ENCODE data around the gene SPOUT1.
"Not testable (repeated sequence)": the region's sequence is repeated elsewhere in the genome, so short reads cannot be mapped to it uniquely, and the experiment has no call there.

Gene SPOUT1

GRCh38 chr9:128805661-128806060 lies 23.9 kb downstream of the SPOUT1 start:
- DNase-seq (ENCODE audit: low read depth): no peak
- H3K4me3 ChIP-seq (ENCODE audit: control insufficient read depth, low read depth, low read length): no peak overlapping the region
- TF ChIP-seq, protein P1, sequence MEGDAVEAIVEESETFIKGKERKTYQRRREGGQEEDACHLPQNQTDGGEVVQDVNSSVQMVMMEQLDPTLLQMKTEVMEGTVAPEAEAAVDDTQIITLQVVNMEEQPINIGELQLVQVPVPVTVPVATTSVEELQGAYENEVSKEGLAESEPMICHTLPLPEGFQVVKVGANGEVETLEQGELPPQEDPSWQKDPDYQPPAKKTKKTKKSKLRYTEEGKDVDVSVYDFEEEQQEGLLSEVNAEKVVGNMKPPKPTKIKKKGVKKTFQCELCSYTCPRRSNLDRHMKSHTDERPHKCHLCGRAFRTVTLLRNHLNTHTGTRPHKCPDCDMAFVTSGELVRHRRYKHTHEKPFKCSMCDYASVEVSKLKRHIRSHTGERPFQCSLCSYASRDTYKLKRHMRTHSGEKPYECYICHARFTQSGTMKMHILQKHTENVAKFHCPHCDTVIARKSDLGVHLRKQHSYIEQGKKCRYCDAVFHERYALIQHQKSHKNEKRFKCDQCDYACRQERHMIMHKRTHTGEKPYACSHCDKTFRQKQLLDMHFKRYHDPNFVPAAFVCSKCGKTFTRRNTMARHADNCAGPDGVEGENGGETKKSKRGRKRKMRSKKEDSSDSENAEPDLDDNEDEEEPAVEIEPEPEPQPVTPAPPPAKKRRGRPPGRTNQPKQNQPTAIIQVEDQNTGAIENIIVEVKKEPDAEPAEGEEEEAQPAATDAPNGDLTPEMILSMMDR (conservative IDR thresholded peaks at IDR 0.05; ENCODE audit: control insufficient read depth, insufficient read depth, low read depth, low read length): no peak

GRCh38 chr9:128802482-128802881 lies 27.1 kb downstream of the SPOUT1 start:
- DNase-seq (ENCODE audit: low read depth): no peak
- TF ChIP-seq, protein P1 (conservative IDR thresholded peaks at IDR 0.05; ENCODE audit: control insufficient read depth, insufficient read depth, low read depth, low read length): no peak

GRCh38 chr9:128800061-128800460 lies 29.5 kb downstream of the SPOUT1 start:
- TF ChIP-seq, protein P1 (conservative IDR thresholded peaks at IDR 0.05; ENCODE audit: control insufficient read depth, insufficient read depth, low read depth, low read length): no peak
- DNase-seq (ENCODE audit: low read depth): no peak

More at GRCh38 chr9:128802482-128802881, 27.1 kb downstream of the SPOUT1 start:
- H3K4me3 ChIP-seq (ENCODE audit: control insufficient read depth, low read depth, low read length): no peak overlapping the region

GRCh38 chr9:128798896-128799295 lies 30.7 kb downstream of the SPOUT1 start:
- DNase-seq (ENCODE audit: low read depth): no peak
- TF ChIP-seq, protein P1 (conservative IDR thresholded peaks at IDR 0.05; ENCODE audit: control insufficient read depth, insufficient read depth, low read depth, low read length): no peak

More at GRCh38 chr9:128800061-128800460, 29.5 kb downstream of the SPOUT1 start:
- H3K4me3 ChIP-seq (ENCODE audit: control insufficient read depth, low read depth, low read length): no peak overlapping the region

GRCh38 chr9:128794961-128795360 lies 34.6 kb downstream of the SPOUT1 start:
- H3K4me3 ChIP-seq (ENCODE audit: control insufficient read depth, low read depth, low read length); DNase-seq (ENCODE audit: low read depth): not testable (repeated sequence)

More at GRCh38 chr9:128798896-128799295, 30.7 kb downstream of the SPOUT1 start:
- H3K4me3 ChIP-seq (ENCODE audit: control insufficient read depth, low read depth, low read length): no peak overlapping the region

DNA sequence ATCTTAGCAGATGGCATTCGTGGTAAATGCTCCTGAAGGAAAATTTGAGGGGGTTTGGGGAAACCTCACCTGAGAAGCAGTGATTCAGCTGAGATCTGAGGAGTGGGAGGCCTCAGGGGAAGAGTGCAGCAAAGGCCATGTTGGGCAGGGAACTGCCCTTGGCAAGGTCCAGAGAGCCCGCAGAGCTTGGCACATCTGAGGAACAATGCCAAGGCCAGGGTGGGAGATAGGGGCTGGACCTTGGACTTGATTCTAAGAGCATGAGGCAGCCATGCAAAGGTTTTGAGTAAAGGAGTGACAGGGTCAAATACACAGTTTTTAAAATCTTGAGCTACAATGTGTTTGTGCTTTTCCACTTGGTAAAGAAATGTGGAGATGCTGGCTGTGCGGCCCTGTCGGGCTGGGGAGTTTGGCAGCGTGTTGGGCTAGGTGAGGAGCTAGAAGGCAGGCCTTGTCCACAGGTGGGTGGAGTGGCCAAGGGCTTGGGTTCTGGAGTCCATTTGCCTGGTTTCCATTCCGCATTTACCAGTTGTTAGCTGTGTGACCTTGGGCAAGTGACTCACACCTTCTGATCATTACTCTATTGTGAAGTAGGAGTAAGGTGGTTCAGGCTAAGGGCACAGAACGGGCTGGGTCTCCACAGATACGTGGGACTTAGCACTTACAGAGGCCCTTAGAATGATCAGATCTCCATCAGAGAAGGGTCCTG lies 36.5 kb downstream of the SPOUT1 start:
- no peak overlapping the region for H3K4me3 ChIP-seq (ENCODE audit: control insufficient read depth, low read depth, low read length)
- TF ChIP-seq, protein P1 (conservative IDR thresholded peaks at IDR 0.05; ENCODE audit: control insufficient read depth, insufficient read depth, low read depth, low read length): no peak
- no peak for DNase-seq (ENCODE audit: low read depth)

DNA sequence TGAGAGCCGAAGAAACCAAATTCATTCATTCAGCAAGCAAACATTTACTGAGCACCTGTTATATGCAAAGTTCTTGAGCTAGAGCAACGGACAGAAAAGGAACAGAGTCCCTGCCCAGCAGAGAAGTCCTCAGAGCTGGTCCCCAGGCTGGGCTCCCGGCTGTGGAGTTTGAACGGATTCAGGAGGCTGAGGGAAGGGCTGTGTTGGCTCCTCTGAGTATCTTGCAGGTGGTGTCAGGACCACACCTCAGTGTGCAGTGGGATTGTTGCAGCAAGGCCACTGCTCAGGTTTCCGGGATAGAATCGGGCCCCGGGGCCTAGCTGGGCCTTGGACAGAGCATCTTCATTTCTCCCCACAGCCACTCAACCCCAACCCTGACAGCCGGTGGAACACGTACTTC lies 37.5 kb downstream of the SPOUT1 start:
- TF ChIP-seq, protein P1 (conservative IDR thresholded peaks at IDR 0.05; ENCODE audit: control insufficient read depth, insufficient read depth, low read depth, low read length): no peak
- no peak overlapping the region for H3K4me3 ChIP-seq (ENCODE audit: control insufficient read depth, low read depth, low read length)
- no peak for DNase-seq (ENCODE audit: low read depth)

Data from fibroblast of mammary gland (primary cell).